A549 (cell line): ENCODE results near the gene PROSER3. TPM values are rescaled to one million over a fixed set of nuclear protein-coding genes. Genes with fewer than 3 reads are reported as not detected.
A peak's percentile ranks its signal among the peaks of the same experiment; 100 is the strongest.

Source experiments
- ATAC-seq, 2 experiments: fragments of 200-7000 bp in 1 of 2; fragments of >200 bp in 1 of 2; cut with Nextera tagmentation in 1 of 2; cut with Tn5 transposase in 1 of 2; 3 replicates each; pipeline versions ENCODE4 v1.8.0 to v1.9.1; 2018 to 2020; ENCODE audit warnings: mild to moderate bottlenecking in 1 of 2, moderate library complexity in 1 of 2
- CTCF ChIA-PET: fragments of 300-600 bp; sonication (Branson Sonifier 250); formaldehyde crosslinking; extraction: SDS; loops from one replicate; lab custom pipeline; 2021; ENCODE audit warnings: antibody characterized with exemption, inconsistent platforms; lab: Yijun Ruan, JAX
- POLR2A ChIA-PET: fragments of 350-600 bp; formaldehyde crosslinking; extraction: SDS; loops from one replicate; lab custom pipeline; 2021; ENCODE audit warnings: antibody characterized with exemption, inconsistent platforms; lab: Yijun Ruan, JAX
- DNase-seq, 2 experiments: peaks; one replicate each; pipeline versions ENCODE4 v3.0.0 to v3.0.0-alpha.2; 2011 to 2016; ENCODE audit warnings: low read depth in 1 of 2, low spot score in 1 of 2
- FAIRE-seq: peaks from 2 replicates; lab custom pipeline; 2011; peaks lifted over from hg19 to GRCh38; lab: Jason Lieb, UNC
- H3K27ac ChIP-seq, 2 experiments: fragments of >200 bp; sonication (Bioruptor Twin); formaldehyde crosslinking; 3 replicates each; pipeline ENCODE4 v1.5.1; 2016 to 2017
- H3K4me1 ChIP-seq: fragments of >200 bp; sonication (Bioruptor Twin); formaldehyde crosslinking; 3 replicates; pipeline ENCODE4 v1.6.1; 2016
- H3K4me2 ChIP-seq: fragments of >200 bp; sonication (Bioruptor Twin); formaldehyde crosslinking; 3 replicates; pipeline ENCODE4 v1.6.1; 2016
- H3K4me3 ChIP-seq: fragments of >200 bp; sonication (Bioruptor Twin); formaldehyde crosslinking; 3 replicates; pipeline ENCODE4 v1.5.1; 2016
- H3K9me3 ChIP-seq: fragments of >200 bp; sonication (Bioruptor Twin); formaldehyde crosslinking; 3 replicates; pipeline ENCODE4 v1.6.1; 2016
- CBX8 ChIP-seq: fragments of 200-600 bp; sonication (generic); IDR thresholded peaks from 2 replicates; pipeline ENCODE4 v1.6.1; 2016
- CEBPB ChIP-seq, 2 experiments: fragments of >200 bp in 1 of 2; sonication (Bioruptor Twin) in 1 of 2; formaldehyde crosslinking in 1 of 2; IDR thresholded peaks; 2 replicates each; pipeline ENCODE4 v1.6.1; 2012 to 2016
- CHD4 ChIP-seq: fragments of 200-600 bp; sonication (generic); IDR thresholded peaks from 2 replicates; pipeline ENCODE4 v1.6.1; 2016; ENCODE audit warnings: antibody characterized with exemption, mild to moderate bottlenecking, borderline replicate concordance
- ELK1 ChIP-seq: fragments of 150-350 bp; IDR thresholded peaks from 2 replicates; pipeline ENCODE4 v1.6.1; 2014; ENCODE audit warnings: low read depth, mild to moderate bottlenecking, low read length
- EP300 ChIP-seq, 2 experiments: fragments of >200 bp; sonication (Bioruptor Twin); formaldehyde crosslinking; IDR thresholded peaks; 2 replicates in 1 of 2; 3 replicates in 1 of 2; pipeline ENCODE4 v1.6.1; 2016 to 2017
- FOSL2 ChIP-seq, 2 experiments: fragments of 450-650 bp in 1 of 2; fragments of >200 bp in 1 of 2; sonication (Bioruptor Twin) in 1 of 2; formaldehyde crosslinking; IDR thresholded peaks; 2 replicates each; pipeline versions ENCODE4 v1.5.0 to v1.6.1; 2016 to 2020; ENCODE audit warnings: mild to moderate bottlenecking in 1 of 2, moderate library complexity in 1 of 2
- GATA3 ChIP-seq: IDR thresholded peaks from 2 replicates; pipeline ENCODE4 v1.6.1; 2012; ENCODE audit warnings: borderline replicate concordance
- HES2 ChIP-seq: fragments of >200 bp; sonication (Bioruptor Twin); formaldehyde crosslinking; IDR thresholded peaks from 2 replicates; pipeline ENCODE4 v1.6.1; 2016
- HEYL ChIP-seq: fragments of 250-450 bp; sonication (Bioruptor Pico); IDR thresholded peaks from 2 replicates; pipeline ENCODE4 v1.8.0; 2021; ENCODE audit warnings: mild to moderate bottlenecking, moderate library complexity
- HOXB5 ChIP-seq: fragments of 250-450 bp; sonication (Bioruptor Pico); IDR thresholded peaks from 2 replicates; pipeline ENCODE4 v1.5.0; 2020; ENCODE audit warnings: mild to moderate bottlenecking, moderate library complexity
- MYC ChIP-seq: IDR thresholded peaks from 2 replicates; pipeline ENCODE4 v1.6.1; 2012; ENCODE audit warnings: mild to moderate bottlenecking, inconsistent platforms, low read length, improper control_type of control experiment, borderline replicate concordance
- NPAS2 ChIP-seq: fragments of 250-450 bp; sonication (Bioruptor Pico); IDR thresholded peaks from 2 replicates; pipeline ENCODE4 v1.8.0; 2022; ENCODE audit warnings: mild to moderate bottlenecking, moderate library complexity, borderline replicate concordance
- PHF8 ChIP-seq: fragments of 200-600 bp; sonication (generic); IDR thresholded peaks from 2 replicates; pipeline ENCODE4 v1.6.1; 2016; ENCODE audit warnings: low read depth, mild to moderate bottlenecking, antibody characterized with exemption, moderate library complexity, borderline replicate concordance
- POLR2A ChIP-seq: IDR thresholded peaks from 2 replicates; pipeline ENCODE4 v1.6.1; 2012; ENCODE audit warnings: mild to moderate bottlenecking, low read length
- POLR2AphosphoS2 ChIP-seq: conservative IDR thresholded peaks from 2 replicates; pipeline ENCODE4 v1.6.1; 2012; ENCODE audit warnings: low read length, improper control_type of control experiment, inconsistent platforms
- RAD21 ChIP-seq, 2 experiments: fragments of >200 bp in 1 of 2; sonication (Bioruptor Twin) in 1 of 2; formaldehyde crosslinking in 1 of 2; IDR thresholded peaks in 1 of 2; conservative IDR thresholded peaks in 1 of 2; 2 replicates in 1 of 2; 3 replicates in 1 of 2; pipeline ENCODE4 v1.6.1; 2012 to 2018; ENCODE audit warnings: inconsistent platforms in 1 of 2
- REST ChIP-seq: fragments of 200-600 bp; sonication (generic); IDR thresholded peaks from 2 replicates; pipeline ENCODE4 v1.6.1; 2016; ENCODE audit warnings: antibody characterized with exemption, mild to moderate bottlenecking, moderate library complexity
- RNF2 ChIP-seq: fragments of 200-600 bp; sonication (generic); IDR thresholded peaks from 2 replicates; pipeline ENCODE4 v1.6.1; 2016; ENCODE audit warnings: low read depth, mild to moderate bottlenecking, antibody characterized with exemption, moderate library complexity, borderline replicate concordance
- USF2 ChIP-seq: fragments of 450-650 bp; IDR thresholded peaks from 2 replicates; pipeline ENCODE4 v1.6.1; 2014; ENCODE audit warnings: antibody characterized with exemption
- ZFP36 ChIP-seq: fragments of 450-650 bp; IDR thresholded peaks from 2 replicates; pipeline ENCODE4 v1.6.1; 2014; ENCODE audit warnings: borderline replicate concordance; ENCODE audit not compliant: partially characterized antibody
- ZNF302 ChIP-seq: fragments of 250-450 bp; sonication (Bioruptor Pico); IDR thresholded peaks from 2 replicates; pipeline ENCODE4 v1.9.0; 2021; ENCODE audit warnings: inconsistent platforms, mild to moderate bottlenecking, moderate library complexity
- WGBS: methylation state at CpG from one replicate; pipeline ENCODE4 v1.1.6; 2017; ENCODE audit errors: missing lambda C conversion rate; 5-methylcytosine and 5-hydroxymethylcytosine counted together
- polyA plus RNA-seq, 4 experiments: library from polyadenylated mRNA; depleted of rRNA in 3 of 4; stranded (reverse); fragments of >200 nt; fragmentation: RNase III in 1 of 4; extraction: RNeasy Plus Mini Kit Qiagen cat#74134 plus additional on column Dnase treatment in 1 of 4; gene quantifications; 2 replicates in 3 of 4; 3 replicates in 1 of 4; pipeline ENCODE4 v1.2.3, GENCODE V29; 2011 to 2017

PROSER3 gene
- polyA plus RNA-seq, 2 of the 4 experiments (the other 2 are of a cell fraction), result 19.5 to 24.4 TPM

- peaks cover 10% of the 10 kb centered on the region for H3K4me1 ChIP-seq
- no peak; a peak in 1 of 6 replicates for ATAC-seq
- TF ChIP-seq ZFP36, result no peak
- no peak for TF ChIP-seq ELK1
- no peak for TF ChIP-seq MYC
- TF ChIP-seq POLR2A, result peak; percentile 24
- no peak for TF ChIP-seq FOSL2 (IDR thresholded peaks at IDR 0.05)
- TF ChIP-seq FOSL2 (CRISPR knock-in tag; IDR thresholded peaks at IDR 0.05), result no peak
Observed at GRCh38 chr19:35710784-35711723, 46.9 kb upstream of the PROSER3 start.

GRCh38 chr19:35712567-35713505 is 45.1 kb upstream of the PROSER3 start:
- Histone ChIP-seq H3K27ac (no peak overlapping the region), H3K4me3 (no peak overlapping the region), H3K4me1 (peaks cover 12% of the 10 kb centered on the region), H3K9me3 (no peaks in the 10 kb centered on the region)
- 71% methylated on average over 11 of the region's 11 CpGs for WGBS
- no peak for ATAC-seq
- CTCF ChIA-PET, result interaction anchor here (0.5 to 6.6 kb wide), 12 partner anchors 12 to 705 kb away, joined by 3 to 161 read pairs (median 4); partner anchors contain the start of gene ZBTB32
- DNase-seq, result no peak
- TF ChIP-seq HOXB5 (CRISPR knock-in tag) (no peak), EP300 (IDR thresholded peaks at IDR 0.05) (no peak), USF2 (no peak), POLR2A (peak; percentile 15; the same call in 1 of the 2 replicates), HES2 (no peak)
- TF ChIP-seq, all 56 proteins: peak for 1
- no peak overlapping the region for H3K4me2 ChIP-seq
- peak; percentile 67 for FAIRE-seq
- POLR2A ChIA-PET, result interaction anchor here (1.2 to 3.0 kb wide), 2 partner anchors 10 to 16 kb away, joined by 5 to 14 read pairs; no protein-coding TSS in a partner anchor

More at GRCh38 chr19:35710784-35711723, 46.9 kb upstream of the PROSER3 start:
- DNase-seq, result no peak
- Histone ChIP-seq H3K9me3 (no peaks in the 10 kb centered on the region), H3K4me3 (no peak overlapping the region), H3K4me2 (no peak overlapping the region), H3K27ac (no peak overlapping the region)
- POLR2A ChIA-PET, result interaction anchor here (1.2 to 3.0 kb wide), 2 partner anchors 9 to 14 kb away, joined by 5 to 14 read pairs; no protein-coding TSS in a partner anchor
- CTCF ChIA-PET, result interaction anchor here (0.9 to 6.6 kb wide), 8 partner anchors 10 to 201 kb away, joined by 3 to 161 read pairs (median 7); partner anchors contain the start of genes ATP4A and ZBTB32
- peak; percentile 39 for FAIRE-seq
- 49% methylated on average over 13 of the region's 13 CpGs for WGBS

GRCh38 chr19:35713506-35713850 is 44.5 kb upstream of the PROSER3 start:
- Histone ChIP-seq H3K27ac (no peak overlapping the region), H3K4me1 (peaks cover 12% of the 10 kb centered on the region), H3K9me3 (no peaks in the 10 kb centered on the region), H3K4me2 (no peak overlapping the region), H3K4me3 (no peak overlapping the region)
- DNase-seq (no peak), FAIRE-seq (peak; percentile 54), ATAC-seq (no peak)
- WGBS, result 78% methylated on average over 2 of the region's 2 CpGs
- TF ChIP-seq ZNF302 (CRISPR knock-in tag) (no peak), CEBPB (IDR thresholded peaks at IDR 0.05) (no peak), RAD21 (conservative IDR thresholded peaks at IDR 0.05 in 1 of 2, IDR thresholded peaks at IDR 0.05 in 1 of 2) (no peak), REST (no peak), PHF8 (no peak), GATA3 (no peak), HEYL (CRISPR knock-in tag) (no peak), POLR2AphosphoS2 (no peak), RNF2 (no peak), CBX8 (no peak), CHD4 (no peak), HES2 (no peak), NPAS2 (CRISPR knock-in tag) (no peak)
- ChIA-PET CTCF (interaction anchor here (0.5 to 6.6 kb wide), 9 partner anchors 13 to 444 kb away, joined by 3 to 161 read pairs (median 7); partner anchors contain the start of gene ZBTB32), POLR2A (interaction anchor here (3.0 kb wide), 1 partner anchor 11 kb away, joined by 14 read pairs; no protein-coding TSS in a partner anchor)
